ENCODE results near the gene RGL2.

DNA sequence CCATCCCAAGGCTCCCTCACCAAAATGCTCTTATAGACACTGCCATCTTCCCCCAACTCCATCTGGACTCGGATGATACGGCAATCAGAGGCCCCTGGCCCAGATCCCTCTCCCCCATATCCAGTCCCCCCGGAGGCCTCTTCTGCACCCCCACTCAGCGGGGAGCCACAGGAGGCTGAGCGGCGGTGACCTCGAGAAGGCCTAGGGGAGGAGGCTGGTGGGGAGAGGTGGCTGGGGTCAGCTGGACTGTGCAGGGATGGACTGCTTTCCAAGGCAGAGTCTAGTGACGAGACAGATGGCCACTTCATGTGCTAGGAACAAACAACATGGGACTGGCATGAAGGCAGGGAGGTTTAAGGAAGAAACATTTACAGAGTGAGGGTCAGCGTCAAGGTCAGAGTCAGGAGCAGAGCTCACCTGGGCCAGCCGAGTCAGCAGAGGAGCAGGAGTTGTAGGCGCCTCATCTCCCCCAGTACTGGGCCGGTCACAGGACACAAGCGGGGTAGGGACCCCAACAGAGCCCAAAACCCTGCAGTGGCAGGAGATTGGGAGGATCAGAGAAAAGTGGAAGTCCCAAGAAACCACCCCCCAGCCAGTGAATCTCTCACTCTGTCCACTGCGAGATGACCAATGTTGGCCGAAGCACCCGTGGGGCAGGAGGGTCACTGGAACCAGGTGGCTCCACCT, 5.6 kb downstream of the RGL2 start:
- no peak for TF ChIP-seq GATA2 (IDR thresholded peaks at IDR 0.05; ENCODE audit: low read depth, low read length)
- no peak for TF ChIP-seq GATA3 (IDR thresholded peaks at IDR 0.05; ENCODE audit: low read depth, low read length)

All from SH-SY5Y (cell line).